WTC11 (cell line): Measurements from ENCODE around the gene TMED1. TPM values are rescaled to one million over a fixed set of nuclear protein-coding genes. Genes with fewer than 3 reads are reported as not detected.

Source experiments
- ATAC-seq: fragments of 200-7000 bp; cut with Tn5 transposase; 2 replicates; pipeline ENCODE4 v1.10.0; 2021; ENCODE audit warnings: mild to moderate bottlenecking, moderate library complexity
- CTCF ChIA-PET: fragments of 300-600 bp; sonication (Branson Sonifier 250); formaldehyde crosslinking; loops from one replicate; lab custom pipeline; 2021; ENCODE audit warnings: antibody characterized with exemption; lab: Charles Lee
- POLR2A ChIA-PET: fragments of 350-600 bp; sonication (Branson Sonifier 250); formaldehyde crosslinking; loops from one replicate; lab custom pipeline; 2021; ENCODE audit warnings: antibody characterized with exemption; lab: Charles Lee
- DNase-seq: peaks from one replicate; pipeline ENCODE4 v3.0.0; 2021; ENCODE audit warnings: low spot score
- H3K27ac Mint-ChIP-seq: 2 replicates; pipeline ENCODE4 v1.8.0; 2021; ENCODE audit warnings: mixed read lengths
- H3K27me3 Mint-ChIP-seq: 2 replicates; pipeline ENCODE4 v1.8.0; 2021; ENCODE audit warnings: low read depth, mild to moderate bottlenecking, moderate library complexity, mixed read lengths
- H3K36me3 Mint-ChIP-seq: 2 replicates; pipeline ENCODE4 v1.8.0; 2021; ENCODE audit warnings: mixed read lengths
- H3K4me1 Mint-ChIP-seq: 2 replicates; pipeline ENCODE4 v1.8.0; 2022; ENCODE audit warnings: mixed read lengths
- H3K4me3 Mint-ChIP-seq: 2 replicates; pipeline ENCODE4 v1.8.0; 2021; ENCODE audit warnings: mild to moderate bottlenecking, moderate library complexity, mixed read lengths
- H3K9me3 Mint-ChIP-seq: 2 replicates; pipeline ENCODE4 v1.8.0; 2021; ENCODE audit warnings: mixed read lengths
- ATF1 ChIP-seq: sonication (generic); formaldehyde crosslinking; IDR thresholded peaks from 2 replicates; pipeline ENCODE4 v1.8.1; 2023; ENCODE audit warnings: mild to moderate bottlenecking, moderate library complexity, missing genetic modification reagents
- CBFB ChIP-seq: sonication (generic); formaldehyde crosslinking; IDR thresholded peaks from 2 replicates; pipeline ENCODE4 v1.8.1; 2022; ENCODE audit warnings: mild to moderate bottlenecking, low read depth, missing genetic modification reagents
- E2F1 ChIP-seq: sonication (generic); formaldehyde crosslinking; IDR thresholded peaks from 2 replicates; pipeline ENCODE4 v1.8.0; 2022; ENCODE audit warnings: mild to moderate bottlenecking, missing genetic modification reagents
- IRF1 ChIP-seq: sonication (generic); formaldehyde crosslinking; IDR thresholded peaks from 2 replicates; pipeline ENCODE4 v1.8.0; 2023; ENCODE audit warnings: missing genetic modification reagents
- JAZF1 ChIP-seq: fragments of 250-450 bp; sonication (Bioruptor Pico); IDR thresholded peaks from 2 replicates; pipeline ENCODE4 v1.9.0; 2021; ENCODE audit warnings: moderate library complexity, mild to moderate bottlenecking, inconsistent platforms
- MXD4 ChIP-seq: fragments of 250-450 bp; sonication (Bioruptor Pico); IDR thresholded peaks from 2 replicates; pipeline ENCODE4 v1.8.0; 2021; ENCODE audit warnings: mild to moderate bottlenecking, moderate library complexity, borderline replicate concordance
- PRRX2 ChIP-seq: fragments of 250-450 bp; sonication (Bioruptor Pico); IDR thresholded peaks from 2 replicates; pipeline ENCODE4 v1.8.0; 2021; ENCODE audit warnings: mild to moderate bottlenecking
- TP53 ChIP-seq: sonication (generic); formaldehyde crosslinking; IDR thresholded peaks from 2 replicates; pipeline ENCODE4 v1.8.1; 2023; ENCODE audit warnings: mild to moderate bottlenecking, missing genetic modification reagents
- ZBTB21 ChIP-seq: sonication (generic); formaldehyde crosslinking; IDR thresholded peaks from 2 replicates; pipeline ENCODE4 v1.8.1; 2023; ENCODE audit warnings: mild to moderate bottlenecking, missing genetic modification reagents, borderline replicate concordance
- ZNF396 ChIP-seq: fragments of 250-450 bp; sonication (Bioruptor Pico); IDR thresholded peaks from 2 replicates; pipeline ENCODE4 v1.8.0; 2021; ENCODE audit warnings: mild to moderate bottlenecking, moderate library complexity, borderline replicate concordance
- ZNF416 ChIP-seq: fragments of 250-450 bp; sonication (Bioruptor Pico); IDR thresholded peaks from 2 replicates; pipeline ENCODE4 v1.9.0; 2021; ENCODE audit warnings: mild to moderate bottlenecking, inconsistent platforms
- total RNA-seq: library from RNA; stranded (reverse); gene quantifications from 3 replicates; pipeline ENCODE4 v1.2.3, GENCODE V29; 2021
- TF ChIP-seq, protein P1 (sequence below): sonication (generic); formaldehyde crosslinking; IDR thresholded peaks from 2 replicates; pipeline ENCODE4 v1.8.1; 2023; ENCODE audit warnings: mild to moderate bottlenecking, missing genetic modification reagents
- TF ChIP-seq, protein P2 (sequence below): sonication (generic); formaldehyde crosslinking; IDR thresholded peaks from 2 replicates; pipeline ENCODE4 v1.8.1; 2023; ENCODE audit warnings: mild to moderate bottlenecking, missing genetic modification reagents
- TF ChIP-seq, protein P3 (sequence below): sonication (generic); formaldehyde crosslinking; conservative IDR thresholded peaks from 2 replicates; pipeline ENCODE4 v1.8.1; 2023; ENCODE audit warnings: mild to moderate bottlenecking, low read depth, missing genetic modification reagents, moderate library complexity
- TF ChIP-seq, protein P4 (sequence below): fragments of 250-450 bp; sonication (Bioruptor Pico); IDR thresholded peaks from 2 replicates; pipeline ENCODE4 v1.9.0; 2021; ENCODE audit warnings: moderate library complexity, mild to moderate bottlenecking, inconsistent platforms, borderline replicate concordance

TMED1 gene
- total RNA-seq, 1 experiment from 2014 or later, result 28.5 TPM

DNA sequence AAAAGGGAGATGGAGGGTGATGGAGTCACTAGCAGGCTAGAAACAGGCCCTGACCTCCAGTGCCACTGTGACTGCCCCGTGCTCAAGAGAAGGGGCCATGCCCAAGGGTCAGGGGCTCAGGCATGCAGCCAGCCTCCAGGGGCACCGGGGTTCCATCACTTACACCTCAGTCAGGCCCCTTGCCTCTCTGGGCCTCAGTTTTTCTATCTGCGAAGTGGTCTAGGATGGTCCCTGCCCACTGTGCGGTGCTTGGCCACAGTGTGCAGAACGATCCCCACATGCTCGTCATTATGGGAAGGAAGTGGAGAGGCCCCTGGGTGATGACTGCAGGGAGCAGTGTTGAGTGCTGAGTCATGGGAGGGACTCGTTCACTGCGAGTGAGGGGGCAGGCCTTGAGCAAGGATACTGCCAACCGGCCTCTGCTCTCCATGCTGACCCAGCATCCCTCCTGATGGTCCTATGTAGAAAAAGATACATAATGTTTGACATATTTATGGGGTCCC lies 23.1 kb downstream of the TMED1 start:
- DNase-seq, result no peak
- no peak for TF ChIP-seq ATF1 (CRISPR knock-in tag)
- H3K9me3 Mint-ChIP-seq, result no peaks in the 10 kb centered on the region
- ChIA-PET POLR2A (no interaction called here), CTCF (no interaction called here)
- H3K4me3 Mint-ChIP-seq, result no peak overlapping the region
- no peaks in the 10 kb centered on the region for H3K4me1 Mint-ChIP-seq
- peaks cover 16% of the 10 kb centered on the region for H3K36me3 Mint-ChIP-seq
- no peaks in the 10 kb centered on the region for H3K27me3 Mint-ChIP-seq
- no peak for ATAC-seq
- no peak overlapping the region for H3K27ac Mint-ChIP-seq

GRCh38 chr19:10812196-10812595 lies 23.8 kb downstream of the TMED1 start:
- peak; percentile 55 for ATAC-seq
- ChIA-PET CTCF (interaction anchor here (1.5 kb wide), 1 partner anchor 12 kb away, joined by 3 read pairs; no protein-coding TSS in a partner anchor), POLR2A (no interaction called here)
- no peak for DNase-seq
- no peak for TF ChIP-seq MXD4 (CRISPR knock-in tag)
- TF ChIP-seq, protein P1, sequence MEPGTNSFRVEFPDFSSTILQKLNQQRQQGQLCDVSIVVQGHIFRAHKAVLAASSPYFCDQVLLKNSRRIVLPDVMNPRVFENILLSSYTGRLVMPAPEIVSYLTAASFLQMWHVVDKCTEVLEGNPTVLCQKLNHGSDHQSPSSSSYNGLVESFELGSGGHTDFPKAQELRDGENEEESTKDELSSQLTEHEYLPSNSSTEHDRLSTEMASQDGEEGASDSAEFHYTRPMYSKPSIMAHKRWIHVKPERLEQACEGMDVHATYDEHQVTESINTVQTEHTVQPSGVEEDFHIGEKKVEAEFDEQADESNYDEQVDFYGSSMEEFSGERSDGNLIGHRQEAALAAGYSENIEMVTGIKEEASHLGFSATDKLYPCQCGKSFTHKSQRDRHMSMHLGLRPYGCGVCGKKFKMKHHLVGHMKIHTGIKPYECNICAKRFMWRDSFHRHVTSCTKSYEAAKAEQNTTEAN (CRISPR knock-in tag), result no peak
- TF ChIP-seq, protein P2, sequence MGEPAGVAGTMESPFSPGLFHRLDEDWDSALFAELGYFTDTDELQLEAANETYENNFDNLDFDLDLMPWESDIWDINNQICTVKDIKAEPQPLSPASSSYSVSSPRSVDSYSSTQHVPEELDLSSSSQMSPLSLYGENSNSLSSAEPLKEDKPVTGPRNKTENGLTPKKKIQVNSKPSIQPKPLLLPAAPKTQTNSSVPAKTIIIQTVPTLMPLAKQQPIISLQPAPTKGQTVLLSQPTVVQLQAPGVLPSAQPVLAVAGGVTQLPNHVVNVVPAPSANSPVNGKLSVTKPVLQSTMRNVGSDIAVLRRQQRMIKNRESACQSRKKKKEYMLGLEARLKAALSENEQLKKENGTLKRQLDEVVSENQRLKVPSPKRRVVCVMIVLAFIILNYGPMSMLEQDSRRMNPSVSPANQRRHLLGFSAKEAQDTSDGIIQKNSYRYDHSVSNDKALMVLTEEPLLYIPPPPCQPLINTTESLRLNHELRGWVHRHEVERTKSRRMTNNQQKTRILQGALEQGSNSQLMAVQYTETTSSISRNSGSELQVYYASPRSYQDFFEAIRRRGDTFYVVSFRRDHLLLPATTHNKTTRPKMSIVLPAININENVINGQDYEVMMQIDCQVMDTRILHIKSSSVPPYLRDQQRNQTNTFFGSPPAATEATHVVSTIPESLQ (CRISPR knock-in tag), result no peak
- TF ChIP-seq TP53, result no peak
- TF ChIP-seq CBFB, result no peak
- no peak for TF ChIP-seq IRF1 (CRISPR knock-in tag)
- no peak for TF ChIP-seq PRRX2 (CRISPR knock-in tag)
- TF ChIP-seq, protein P3, sequence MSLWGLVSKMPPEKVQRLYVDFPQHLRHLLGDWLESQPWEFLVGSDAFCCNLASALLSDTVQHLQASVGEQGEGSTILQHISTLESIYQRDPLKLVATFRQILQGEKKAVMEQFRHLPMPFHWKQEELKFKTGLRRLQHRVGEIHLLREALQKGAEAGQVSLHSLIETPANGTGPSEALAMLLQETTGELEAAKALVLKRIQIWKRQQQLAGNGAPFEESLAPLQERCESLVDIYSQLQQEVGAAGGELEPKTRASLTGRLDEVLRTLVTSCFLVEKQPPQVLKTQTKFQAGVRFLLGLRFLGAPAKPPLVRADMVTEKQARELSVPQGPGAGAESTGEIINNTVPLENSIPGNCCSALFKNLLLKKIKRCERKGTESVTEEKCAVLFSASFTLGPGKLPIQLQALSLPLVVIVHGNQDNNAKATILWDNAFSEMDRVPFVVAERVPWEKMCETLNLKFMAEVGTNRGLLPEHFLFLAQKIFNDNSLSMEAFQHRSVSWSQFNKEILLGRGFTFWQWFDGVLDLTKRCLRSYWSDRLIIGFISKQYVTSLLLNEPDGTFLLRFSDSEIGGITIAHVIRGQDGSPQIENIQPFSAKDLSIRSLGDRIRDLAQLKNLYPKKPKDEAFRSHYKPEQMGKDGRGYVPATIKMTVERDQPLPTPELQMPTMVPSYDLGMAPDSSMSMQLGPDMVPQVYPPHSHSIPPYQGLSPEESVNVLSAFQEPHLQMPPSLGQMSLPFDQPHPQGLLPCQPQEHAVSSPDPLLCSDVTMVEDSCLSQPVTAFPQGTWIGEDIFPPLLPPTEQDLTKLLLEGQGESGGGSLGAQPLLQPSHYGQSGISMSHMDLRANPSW (CRISPR knock-in tag), result no peak
- TF ChIP-seq ZBTB21 (CRISPR knock-in tag), result no peak
- no peak for TF ChIP-seq ZNF396 (CRISPR knock-in tag)
- no peak for TF ChIP-seq E2F1 (CRISPR knock-in tag)
- TF ChIP-seq JAZF1 (CRISPR knock-in tag), result no peak
- TF ChIP-seq, protein P4, sequence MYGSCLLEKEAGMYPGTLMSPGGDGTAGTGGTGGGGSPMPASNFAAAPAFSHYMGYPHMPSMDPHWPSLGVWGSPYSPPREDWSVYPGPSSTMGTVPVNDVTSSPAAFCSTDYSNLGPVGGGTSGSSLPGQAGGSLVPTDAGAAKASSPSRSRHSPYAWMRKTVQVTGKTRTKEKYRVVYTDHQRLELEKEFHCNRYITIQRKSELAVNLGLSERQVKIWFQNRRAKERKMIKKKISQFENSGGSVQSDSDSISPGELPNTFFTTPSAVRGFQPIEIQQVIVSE (CRISPR knock-in tag), result no peak
- TF ChIP-seq ZNF416 (CRISPR knock-in tag), result no peak
- Mint-ChIP-seq H3K4me3 (no peak overlapping the region), H3K27me3 (no peaks in the 10 kb centered on the region), H3K9me3 (no peaks in the 10 kb centered on the region), H3K27ac (no peak overlapping the region), H3K4me1 (no peaks in the 10 kb centered on the region), H3K36me3 (peaks cover 16% of the 10 kb centered on the region)
